ENCODE data around the gene PEX14. TPM values are rescaled to one million over a fixed set of nuclear protein-coding genes. Genes with fewer than 3 reads are reported as not detected.

The PEX14 gene
- total RNA-seq, 2 donors from 2014 or later: 19.7 to 21.5 TPM

GRCh38 chr1:10509809-10510509 lies 35.2 kb downstream of the PEX14 start:
- no peak for DNase-seq
- intact Hi-C loops (cut with DNase I, micrococcal nuclease): loop anchor here in 1 of 2 donors (5.0 kb wide), 1 partner anchor 362 kb away; no protein-coding TSS in a partner anchor
- no peak for ATAC-seq

GRCh38 chr1:10510520-10511493 lies 36.1 kb downstream of the PEX14 start:
- intact Hi-C loops (cut with DNase I, micrococcal nuclease): loop anchor here in 1 of 2 donors (5.0 kb wide), 1 partner anchor 361 kb away; no protein-coding TSS in a partner anchor
- ATAC-seq (peak; percentile 57), DNase-seq (no peak)

GRCh38 chr1:10511494-10511885 lies 36.7 kb downstream of the PEX14 start:
- intact Hi-C loops (cut with DNase I, micrococcal nuclease): loop anchor here in 1 of 2 donors (5.0 kb wide), 1 partner anchor 361 kb away; no protein-coding TSS in a partner anchor
- ATAC-seq (no peak), DNase-seq (no peak)

GRCh38 chr1:10513199-10513598 lies 38.4 kb downstream of the PEX14 start:
- intact Hi-C loops (cut with DNase I, micrococcal nuclease): loop anchor here in 1 of 2 donors (5.0 kb wide), 1 partner anchor 359 kb away; no protein-coding TSS in a partner anchor

GRCh38 chr1:10514490-10515235 lies 39.9 kb downstream of the PEX14 start:
- ATAC-seq: no peak
- intact Hi-C loops (cut with DNase I, micrococcal nuclease): loop anchor here in 1 of 2 donors (5.0 kb wide), 1 partner anchor 358 kb away; no protein-coding TSS in a partner anchor
- DNase-seq: no peak

More at GRCh38 chr1:10513199-10513598, 38.4 kb downstream of the PEX14 start:
- DNase-seq (no peak), ATAC-seq (no peak)

- intact Hi-C loops (cut with DNase I, micrococcal nuclease): no loop called here
- ATAC-seq: no peak
- DNase-seq: no peak
Observed at GRCh38 chr1:10515301-10515975, 40.7 kb downstream of the PEX14 start.

GRCh38 chr1:10515976-10516750 lies 41.4 kb downstream of the PEX14 start:
- ATAC-seq: no peak
- intact Hi-C loops (cut with DNase I, micrococcal nuclease): no loop called here

GRCh38 chr1:10516925-10517676 lies 42.4 kb downstream of the PEX14 start:
- intact Hi-C loops (cut with DNase I, micrococcal nuclease): no loop called here
- DNase-seq (no peak), ATAC-seq (no peak)

More at GRCh38 chr1:10515976-10516750, 41.4 kb downstream of the PEX14 start:
- no peak for DNase-seq

- intact Hi-C loops (cut with DNase I, micrococcal nuclease): no loop called here
- DNase-seq (no peak), ATAC-seq (no peak)
Observed at GRCh38 chr1:10517677-10517982, 42.9 kb downstream of the PEX14 start.

GRCh38 chr1:10519016-10519417 lies 44.3 kb downstream of the PEX14 start:
- no peak for DNase-seq
- ATAC-seq: peak; percentile 84

GRCh38 chr1:10520497-10520896 lies 45.7 kb downstream of the PEX14 start:
- DNase-seq (no peak), ATAC-seq (no peak)
- intact Hi-C loops (cut with DNase I, micrococcal nuclease): loop anchor here in 1 of 2 donors (10.0 kb wide), 1 partner anchor 114 kb away; no protein-coding TSS in a partner anchor

More at GRCh38 chr1:10519016-10519417, 44.3 kb downstream of the PEX14 start:
- intact Hi-C loops (cut with DNase I, micrococcal nuclease): no loop called here

- ATAC-seq (no peak), DNase-seq (no peak)
- intact Hi-C loops (cut with DNase I, micrococcal nuclease): loop anchor here in 1 of 2 donors (10.0 kb wide), 1 partner anchor 114 kb away; no protein-coding TSS in a partner anchor
Observed at GRCh38 chr1:10520952-10521351, 46.2 kb downstream of the PEX14 start.

- no peak for ATAC-seq
- DNase-seq: no peak
- intact Hi-C loops (cut with DNase I, micrococcal nuclease): loop anchor here in 1 of 2 donors (10.0 kb wide), 1 partner anchor 113 kb away; no protein-coding TSS in a partner anchor
Observed at GRCh38 chr1:10521537-10522157, 46.9 kb downstream of the PEX14 start.

- DNase-seq: no peak
- intact Hi-C loops (cut with DNase I, micrococcal nuclease): loop anchor here in 1 of 2 donors (10.0 kb wide), 1 partner anchor 112 kb away; no protein-coding TSS in a partner anchor
- ATAC-seq: no peak
Observed at GRCh38 chr1:10522322-10522860, 47.6 kb downstream of the PEX14 start.

GRCh38 chr1:10525208-10525607 lies 50.5 kb downstream of the PEX14 start:
- intact Hi-C loops (cut with DNase I, micrococcal nuclease): loop anchor here in 1 of 2 donors (10.0 kb wide), 1 partner anchor 110 kb away; no protein-coding TSS in a partner anchor
- ATAC-seq (no peak), DNase-seq (no peak)

Measured in left colon (tissue), 2 donors.